GM12878 (cell line): Measurements from ENCODE around the gene NUDT1. TPM values are rescaled to one million over a fixed set of nuclear protein-coding genes. Genes with fewer than 3 reads are reported as not detected.

Experiments
- ATAC-seq: fragments of 200-7000 bp; cut with Tn5 transposase; 3 replicates; pipeline ENCODE4 v1.9.1; 2020; ENCODE audit warnings: mild to moderate bottlenecking, moderate library complexity
- BruUV-seq: library from RNA; stranded (reverse); fragments of 400-500 nt; replicated peaks from 2 replicates; lab custom pipeline; 2021; lab: Mats Ljungman, UMichigan
- CTCF ChIA-PET: fragments of 300-600 bp; sonication (Branson Sonifier 250); formaldehyde crosslinking; extraction: SDS; loops from one replicate; lab custom pipeline; 2021; ENCODE audit warnings: inconsistent platforms; lab: Yijun Ruan, JAX
- POLR2A ChIA-PET: fragments of 350-600 bp; formaldehyde crosslinking; extraction: SDS; loops from one replicate; lab custom pipeline; 2021; ENCODE audit warnings: inconsistent platforms; lab: Charles Lee
- RAD21 ChIA-PET: fragments of 300-600 bp; sonication (Branson Sonifier 250); formaldehyde crosslinking; loops from one replicate; lab custom pipeline; 2023; ENCODE audit warnings: antibody characterized with exemption; ENCODE audit not compliant: unreplicated experiment; lab: Charles Lee
- SMC1A ChIA-PET: fragments of 300-600 bp; sonication (Branson Sonifier 250); formaldehyde crosslinking; loops from one replicate; lab custom pipeline; 2023; ENCODE audit not compliant: unreplicated experiment, uncharacterized antibody; lab: Charles Lee
- DNase-seq: peaks from one replicate; pipeline ENCODE4 v3.0.0-alpha.2; 2011; ENCODE audit warnings: low read depth, low spot score
- FAIRE-seq: peaks from 3 replicates; lab custom pipeline; 2011; peaks lifted over from hg19 to GRCh38; lab: Jason Lieb, UNC
- H2AFZ ChIP-seq: 2 replicates; pipeline ENCODE4 v1.6.0; 2011; ENCODE audit warnings: low read depth, low read length, control low read depth; ENCODE audit not compliant: control insufficient read depth
- H3K27ac ChIP-seq: 2 replicates; pipeline ENCODE4 v1.5.1; 2011; ENCODE audit warnings: control low read depth; ENCODE audit not compliant: control insufficient read depth, insufficient read depth
- H3K27me3 ChIP-seq, 2 experiments: replicated peaks in 1 of 2; 2 replicates each; pipeline versions ENCODE4 v1.6.0 to v1.6.1; 2011; ENCODE audit warnings: low read length in 1 of 2; ENCODE audit not compliant: control insufficient read depth in 2 of 2, insufficient read depth in 2 of 2
- H3K36me3 ChIP-seq, 2 experiments: 2 replicates each; pipeline ENCODE4 v1.5.1; 2011; ENCODE audit warnings: low read length in 1 of 2; ENCODE audit not compliant: control insufficient read depth in 2 of 2, insufficient read depth in 2 of 2
- H3K4me1 ChIP-seq: 2 replicates; pipeline ENCODE4 v1.6.1; 2011; ENCODE audit warnings: mild to moderate bottlenecking, low read length, moderate library complexity, mixed read lengths; ENCODE audit not compliant: control insufficient read depth, insufficient read depth
- H3K4me2 ChIP-seq: 2 replicates; pipeline ENCODE4 v1.6.0; 2011; ENCODE audit warnings: control low read depth; ENCODE audit not compliant: control insufficient read depth, insufficient read depth
- H3K4me3 ChIP-seq: fragments of 200-600 bp; sonication (generic); 2 replicates; pipeline ENCODE4 v1.5.1; 2016
- H3K79me2 ChIP-seq: 2 replicates; pipeline ENCODE4 v1.6.0; 2011; ENCODE audit warnings: low read length; ENCODE audit not compliant: control insufficient read depth, insufficient read depth
- H3K9ac ChIP-seq: 2 replicates; pipeline ENCODE4 v1.8.0; 2011; ENCODE audit warnings: low read length, control low read depth, mixed read lengths; ENCODE audit not compliant: control insufficient read depth, insufficient read depth
- H3K9me3 ChIP-seq: replicated peaks from 3 replicates; pipeline ENCODE4 v1.5.1; 2011; ENCODE audit warnings: mild to moderate bottlenecking, low read length; ENCODE audit not compliant: control insufficient read depth, insufficient read depth
- H4K20me1 ChIP-seq: 2 replicates; pipeline ENCODE4 v1.6.0; 2011; ENCODE audit not compliant: control insufficient read depth, insufficient read depth
- CBX5 ChIP-seq: sonication (generic); IDR thresholded peaks from 2 replicates; pipeline ENCODE4 v1.6.1; 2016; ENCODE audit warnings: low read depth, moderate library complexity, mild to moderate bottlenecking, inconsistent platforms
- JUNB ChIP-seq: IDR thresholded peaks from 2 replicates; pipeline ENCODE4 v1.6.1; 2016; ENCODE audit warnings: antibody characterized with exemption, mild to moderate bottlenecking
- KDM1A ChIP-seq: fragments of 200-600 bp; sonication (generic); IDR thresholded peaks from 2 replicates; pipeline ENCODE4 v1.6.1; 2016; ENCODE audit warnings: borderline replicate concordance
- NR2C2 ChIP-seq: IDR thresholded peaks from 2 replicates; pipeline ENCODE4 v1.6.1; 2011; ENCODE audit warnings: borderline replicate concordance, low read depth; ENCODE audit not compliant: control insufficient read depth, insufficient read length
- NRF1 ChIP-seq: conservative IDR thresholded peaks from 2 replicates; pipeline ENCODE4 v1.6.1; 2011; ENCODE audit warnings: mild to moderate bottlenecking, low read depth, low read length, improper control_type of control experiment
- PBX3 ChIP-seq: IDR thresholded peaks from 2 replicates; pipeline ENCODE4 v1.6.1; 2011; ENCODE audit warnings: mild to moderate bottlenecking, low read depth, low read length, moderate library complexity; ENCODE audit not compliant: insufficient replicate concordance
- POLR2A ChIP-seq: IDR thresholded peaks from 2 replicates; pipeline ENCODE4 v1.6.1; 2011; ENCODE audit warnings: low read depth, mild to moderate bottlenecking, low read length
- RELA ChIP-seq: fragments of 450-650 bp; IDR thresholded peaks from 2 replicates; pipeline ENCODE4 v1.8.0; 2014; ENCODE audit warnings: borderline replicate concordance; ENCODE audit not compliant: partially characterized antibody
- STAT1 ChIP-seq: fragments of 450-650 bp; conservative IDR thresholded peaks from 2 replicates; pipeline ENCODE4 v1.6.1; 2014; ENCODE audit warnings: antibody characterized with exemption, mild to moderate bottlenecking
- YBX1 ChIP-seq: fragments of 450-650 bp; IDR thresholded peaks from 2 replicates; pipeline ENCODE4 v1.6.1; 2016; ENCODE audit warnings: antibody characterized with exemption
- ZBTB11 ChIP-seq: fragments of 450-650 bp; formaldehyde crosslinking; IDR thresholded peaks from 2 replicates; pipeline ENCODE4 v1.5.0; 2022; ENCODE audit warnings: mild to moderate bottlenecking, missing genetic modification characterization
- whole genome bisulfite sequencing: methylation state at CpG from one replicate; pipeline ENCODE4 v1.1.6; 2016; ENCODE audit warnings: low lambda C conversion rate; ENCODE audit not compliant: insufficient replicate concordance, insufficient coverage; ENCODE audit errors: missing lambda C conversion rate; 5-methylcytosine and 5-hydroxymethylcytosine counted together
- in situ Hi-C: fragments of 300-500 bp; cut with MboI; formaldehyde crosslinking; loops from 9 replicates; pipeline ENCODE4 v1.14.3; 2018; ENCODE audit warnings: mixed read lengths
- intact Hi-C: fragments of 100-400 bp; cut with micrococcal nuclease; formaldehyde crosslinking; loops from one replicate; pipeline ENCODE4 v1.14.2; 2022; ENCODE audit not compliant: unreplicated experiment
- polyA plus RNA-seq, 11 experiments: library from polyadenylated mRNA; depleted of rRNA in 4 of 11; unstranded in 6 of 11; stranded (reverse) in 5 of 11; fragments of >200 nt; fragmentation: Nextera tagmentation in 4 of 11; fragmentation: Illumina TruSeq in 1 of 11; extraction: Ambion mirVana in 4 of 11; extraction: Trizol in 1 of 11; gene quantifications; 1 replicate in 1 of 11; 2 replicates in 10 of 11; pipeline versions ENCODE4 v1.2.1 to v1.2.3, GENCODE V29; 2011 to 2016; ENCODE audit warnings: inconsistent platforms in 2 of 11, missing spikeins in 2 of 11, low read depth in 1 of 11
- total RNA-seq, 4 experiments: library from RNA; depleted of rRNA in 3 of 4; stranded (reverse); fragments of >200 nt in 3 of 4; fragmentation: Illumina TruSeq in 1 of 4; extraction: Trizol in 1 of 4; gene quantifications; 2 replicates each; pipeline versions ENCODE4 v1.2.1 to v1.2.3, GENCODE V29; 2013 to 2021
- TF ChIP-seq, protein P1 (sequence below): fragments of 450-650 bp; IDR thresholded peaks from 2 replicates; pipeline ENCODE4 v1.6.1; 2016; ENCODE audit warnings: mild to moderate bottlenecking

The NUDT1 gene
- total and polyA plus RNA-seq, 10 of the 15 experiments (the other 5 are each of a cell fraction or from before 2014, with no cell fraction given): 7.7 to 122 (median 59.2) TPM

DNA sequence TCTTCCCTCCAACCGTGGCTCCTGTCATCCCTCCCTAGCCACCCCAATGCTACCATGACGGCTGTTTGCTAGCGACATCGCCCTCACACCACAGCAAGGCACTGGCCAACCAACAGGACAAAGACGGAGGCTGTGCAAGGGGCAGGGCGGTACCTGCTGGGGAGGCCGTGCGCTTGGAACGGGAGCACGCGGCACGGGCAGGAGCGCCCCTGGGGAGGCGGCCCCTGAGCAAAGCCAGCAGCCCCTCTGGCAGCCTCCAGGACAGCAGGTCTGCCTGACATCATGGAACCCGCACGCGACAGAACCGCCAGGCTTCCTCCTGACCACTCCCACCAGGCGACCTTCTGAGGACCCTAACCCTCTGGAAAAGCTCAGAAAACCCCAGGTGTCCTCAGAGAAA, 22.0 kb upstream of the NUDT1 start (continued):
- TF ChIP-seq, protein P1, sequence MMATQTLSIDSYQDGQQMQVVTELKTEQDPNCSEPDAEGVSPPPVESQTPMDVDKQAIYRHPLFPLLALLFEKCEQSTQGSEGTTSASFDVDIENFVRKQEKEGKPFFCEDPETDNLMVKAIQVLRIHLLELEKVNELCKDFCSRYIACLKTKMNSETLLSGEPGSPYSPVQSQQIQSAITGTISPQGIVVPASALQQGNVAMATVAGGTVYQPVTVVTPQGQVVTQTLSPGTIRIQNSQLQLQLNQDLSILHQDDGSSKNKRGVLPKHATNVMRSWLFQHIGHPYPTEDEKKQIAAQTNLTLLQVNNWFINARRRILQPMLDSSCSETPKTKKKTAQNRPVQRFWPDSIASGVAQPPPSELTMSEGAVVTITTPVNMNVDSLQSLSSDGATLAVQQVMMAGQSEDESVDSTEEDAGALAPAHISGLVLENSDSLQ: no peak
- TF ChIP-seq NR2C2 (no peak), KDM1A (no peak), STAT1 (no peak), ZBTB11 (CRISPR knock-in tag) (no peak)

DNA sequence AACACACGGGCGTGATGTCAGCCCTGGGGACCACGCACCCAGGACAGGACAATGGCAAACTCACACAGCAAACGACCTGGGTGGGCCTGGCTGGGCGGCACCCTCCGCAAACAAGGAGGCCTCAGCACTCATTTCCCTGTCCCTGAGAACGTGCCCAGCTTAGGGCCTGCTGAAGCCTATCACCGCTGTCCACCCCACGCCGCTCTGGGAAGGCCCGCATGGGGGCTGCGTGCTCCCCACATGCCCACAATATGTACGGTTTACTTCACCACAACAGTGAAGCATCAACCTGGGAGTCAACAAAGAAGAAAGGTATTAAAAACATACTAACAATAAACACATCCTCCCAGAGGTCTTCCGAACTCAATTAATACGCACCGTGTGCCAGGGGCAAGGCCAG, 21.5 kb upstream of the NUDT1 start:
- WGBS: 91% methylated on average over 16 of the region's 16 CpGs
- no peaks in the 10 kb centered on the region for H3K9me3 ChIP-seq
- POLR2A ChIA-PET: no interaction called here

More for the DNA sequence above, 21.5 kb upstream of the NUDT1 start:
- Histone ChIP-seq H3K79me2 (no peaks in the 10 kb centered on the region), H3K36me3 (peaks cover 18 to 59% of the 10 kb centered on the region in 2 experiments), H3K4me1 (no peaks in the 10 kb centered on the region), H3K9ac (no peak overlapping the region), H3K27me3 (no peaks in the 10 kb centered on the region), H2AFZ (no peak overlapping the region), H3K27ac (no peak overlapping the region), H3K4me3 (no peak overlapping the region), H3K4me2 (no peak overlapping the region), H4K20me1 (peaks cover 2% of the 10 kb centered on the region; the same call in 1 of the 2 replicates)
- ChIA-PET RAD21 (no interaction called here), CTCF (no interaction called here), SMC1A (no interaction called here)
- FAIRE-seq (no peak), DNase-seq (no peak), ATAC-seq (no peak)
- in situ Hi-C loops (no loop called here), intact Hi-C loops (no loop called here)
- TF ChIP-seq PBX3 (no peak), YBX1 (no peak), RELA (no peak), NRF1 (no peak), POLR2A (no peak), CBX5 (no peak), JUNB (no peak)
- BruUV-seq: no TSS peak
